H1 (cell line): ENCODE results near the gene CUTC. TPM values are rescaled to one million over a fixed set of nuclear protein-coding genes. Genes with fewer than 3 reads are reported as not detected.

Experiments used
- CTCF ChIA-PET: fragments of 300-600 bp; sonication (Branson Sonifier 250); formaldehyde crosslinking; loops from one replicate; lab custom pipeline; 2021; ENCODE audit not compliant: partially characterized antibody; lab: Charles Lee
- POLR2A ChIA-PET: fragments of 300-600 bp; sonication (Branson Sonifier 250); formaldehyde crosslinking; loops from one replicate; lab custom pipeline; 2021; ENCODE audit warnings: inconsistent platforms; ENCODE audit not compliant: partially characterized antibody; lab: Charles Lee
- DNase-seq, 2 experiments: peaks; one replicate each; pipeline versions ENCODE4 v3.0.0 to v3.0.0-alpha.2; 2010 to 2022; ENCODE audit warnings: low spot score in 2 of 2, low read depth in 1 of 2, mixed read lengths in 1 of 2
- FAIRE-seq: peaks from 2 replicates; lab custom pipeline; 2011; peaks lifted over from hg19 to GRCh38; lab: Jason Lieb, UNC
- H2AFZ ChIP-seq: 2 replicates; pipeline ENCODE4 v1.8.1; 2012; ENCODE audit warnings: low read length, inconsistent platforms
- H2AK5ac ChIP-seq: 2 replicates; pipeline ENCODE4 v1.6.1; 2013; ENCODE audit warnings: low read depth, low read length
- H2BK120ac ChIP-seq: replicated peaks from 2 replicates; pipeline ENCODE3; 2013; ENCODE audit warnings: low read depth, low read length, inconsistent platforms
- H2BK12ac ChIP-seq: 2 replicates; pipeline ENCODE4 v1.6.1; 2013; ENCODE audit warnings: low read depth, low read length
- H2BK15ac ChIP-seq: 2 replicates; pipeline ENCODE4 v1.6.1; 2013; ENCODE audit warnings: low read length
- H2BK20ac ChIP-seq: 2 replicates; pipeline ENCODE4 v1.6.1; 2013; ENCODE audit warnings: low read length
- H2BK5ac ChIP-seq: 2 replicates; pipeline ENCODE4 v1.6.1; 2013; ENCODE audit warnings: low read depth, low read length
- H3K14ac ChIP-seq: 2 replicates; pipeline ENCODE4 v1.6.1; 2013; ENCODE audit warnings: inconsistent platforms; ENCODE audit not compliant: insufficient read length
- H3K18ac ChIP-seq: 2 replicates; pipeline ENCODE4 v1.6.1; 2013; ENCODE audit warnings: low read length; ENCODE audit errors: extremely low read depth
- H3K23ac ChIP-seq: 2 replicates; pipeline ENCODE4 v1.6.1; 2013; ENCODE audit warnings: inconsistent platforms; ENCODE audit not compliant: insufficient read length
- H3K23me2 ChIP-seq: 2 replicates; pipeline ENCODE4 v1.6.1; 2013; ENCODE audit warnings: low read depth, low read length
- H3K27ac ChIP-seq: 2 replicates; pipeline ENCODE4 v1.6.1; 2011; ENCODE audit warnings: low read depth, low read length, inconsistent platforms
- H3K27me3 ChIP-seq, 4 experiments: replicated peaks in 1 of 4; 1 replicate in 1 of 4; 2 replicates in 3 of 4; pipeline versions ENCODE4 v1.6.1 to v1.8.1; 2011 to 2013; ENCODE audit warnings: low read length in 3 of 4, mild to moderate bottlenecking in 3 of 4, inconsistent platforms in 2 of 4, mixed read lengths in 2 of 4, moderate library complexity in 1 of 4; ENCODE audit not compliant: control insufficient read depth in 3 of 4, insufficient read depth in 3 of 4; ENCODE audit errors: extremely low read depth in 1 of 4
- H3K36me3 ChIP-seq, 4 experiments: 2 replicates each; pipeline versions ENCODE4 v1.6.1 to v1.8.1; 2011 to 2013; ENCODE audit warnings: mild to moderate bottlenecking in 4 of 4, low read length in 3 of 4, moderate library complexity in 2 of 4, control low read depth in 1 of 4, inconsistent platforms in 1 of 4; ENCODE audit not compliant: insufficient read depth in 4 of 4, control insufficient read depth in 2 of 4
- H3K4ac ChIP-seq: replicated peaks from 2 replicates; pipeline ENCODE3; 2013; ENCODE audit warnings: low read length, low read depth, mixed read lengths, inconsistent platforms; ENCODE audit not compliant: insufficient read length
- H3K4me1 ChIP-seq, 4 experiments: replicated peaks in 1 of 4; 1 replicate in 1 of 4; 2 replicates in 3 of 4; pipeline versions ENCODE4 v1.6.1 to v1.8.1; 2011 to 2013; ENCODE audit warnings: low read length in 3 of 4, inconsistent platforms in 2 of 4, mixed read lengths in 1 of 4; ENCODE audit not compliant: insufficient read depth in 4 of 4, control insufficient read depth in 3 of 4
- H3K4me2 ChIP-seq, 2 experiments: 2 replicates each; pipeline versions ENCODE4 v1.6.1 to v1.8.1; 2011 to 2013; ENCODE audit warnings: low read depth in 2 of 2, low read length in 2 of 2, control low read depth in 1 of 2, inconsistent platforms in 1 of 2, mild to moderate bottlenecking in 1 of 2; ENCODE audit not compliant: insufficient read depth in 1 of 2
- H3K4me3 ChIP-seq, 4 experiments: fragments of 200-600, 300-600 bp in 1 of 4; sonication (generic), shearing (Covaris generic), sonication (Bioruptor Twin) in 1 of 4; 2 replicates each; pipeline versions ENCODE4 v1.5.1 to v1.8.1; 2011 to 2016; ENCODE audit warnings: low read length in 4 of 4, low read depth in 3 of 4, control low read depth in 2 of 4, inconsistent platforms in 2 of 4, mild to moderate bottlenecking in 2 of 4, mixed read lengths in 1 of 4, moderate library complexity in 1 of 4; ENCODE audit not compliant: insufficient read depth in 2 of 4; ENCODE audit errors: extremely low read depth in 1 of 4
- H3K56ac ChIP-seq: replicated peaks from 2 replicates; pipeline ENCODE3; 2013; ENCODE audit warnings: low read depth, mild to moderate bottlenecking, mixed read lengths, low read length, inconsistent platforms; ENCODE audit not compliant: insufficient read length
- H3K79me1 ChIP-seq: 2 replicates; pipeline ENCODE4 v1.6.1; 2013; ENCODE audit warnings: low read depth, low read length, control low read depth
- H3K79me2 ChIP-seq, 2 experiments: 2 replicates each; pipeline versions ENCODE4 v1.6.1 to v1.8.1; 2012 to 2013; ENCODE audit warnings: low read length in 2 of 2, mild to moderate bottlenecking in 2 of 2, inconsistent platforms in 1 of 2; ENCODE audit not compliant: insufficient read depth in 2 of 2, control insufficient read depth in 1 of 2
- H3K9ac ChIP-seq, 4 experiments: replicated peaks in 1 of 4; 1 replicate in 1 of 4; 2 replicates in 3 of 4; pipeline versions ENCODE4 v1.6.1 to v1.8.1; 2011 to 2013; ENCODE audit warnings: low read depth in 3 of 4, low read length in 3 of 4, control low read depth in 2 of 4, mild to moderate bottlenecking in 2 of 4, moderate library complexity in 2 of 4, inconsistent platforms in 1 of 4; ENCODE audit errors: extremely low read depth in 1 of 4
- H3K9me3 ChIP-seq, 2 experiments: 2 replicates each; pipeline versions ENCODE4 v1.6.1 to v1.8.1; 2012 to 2013; ENCODE audit warnings: mild to moderate bottlenecking in 2 of 2, moderate library complexity in 2 of 2, control low read depth in 1 of 2, inconsistent platforms in 1 of 2, low read depth in 1 of 2, low read length in 1 of 2, mixed read lengths in 1 of 2; ENCODE audit not compliant: insufficient read depth in 2 of 2
- H4K20me1 ChIP-seq, 2 experiments: replicated peaks in 1 of 2; 2 replicates each; pipeline versions ENCODE3 to v1.8.1; 2011 to 2013; ENCODE audit warnings: inconsistent platforms in 2 of 2, low read length in 2 of 2, mild to moderate bottlenecking in 1 of 2; ENCODE audit not compliant: insufficient read depth in 2 of 2, control insufficient read depth in 1 of 2
- H4K5ac ChIP-seq: 2 replicates; pipeline ENCODE4 v1.6.1; 2013; ENCODE audit warnings: low read length, low read depth, mixed read lengths, inconsistent platforms; ENCODE audit not compliant: insufficient read length
- H4K8ac ChIP-seq: 2 replicates; pipeline ENCODE4 v1.8.0; 2013; ENCODE audit warnings: mild to moderate bottlenecking, moderate library complexity, low read length, inconsistent platforms; ENCODE audit not compliant: insufficient read depth; ENCODE audit errors: extremely low read depth
- H4K91ac ChIP-seq: replicated peaks from 2 replicates; pipeline ENCODE3; 2013; ENCODE audit warnings: low read length, mixed read lengths, inconsistent platforms; ENCODE audit not compliant: insufficient read length
- ASH2L ChIP-seq: fragments of 200-600, 300-600 bp; sonication (generic); IDR thresholded peaks from one replicate; pipeline ENCODE4 v1.7.1; 2017; ENCODE audit warnings: low read length
- CHD2 ChIP-seq: IDR thresholded peaks from 2 replicates; pipeline ENCODE4 v1.6.1; 2012; ENCODE audit warnings: low read length, improper control_type of control experiment
- CREB1 ChIP-seq: IDR thresholded peaks from 2 replicates; pipeline ENCODE4 v1.6.1; 2012; ENCODE audit warnings: inconsistent platforms
- EP300 ChIP-seq, 2 experiments: IDR thresholded peaks; 1 replicate in 1 of 2; 2 replicates in 1 of 2; pipeline ENCODE4 v1.6.1; 2011 to 2012; ENCODE audit warnings: low read depth in 2 of 2, low read length in 2 of 2, mild to moderate bottlenecking in 2 of 2, borderline replicate concordance in 1 of 2, inconsistent platforms in 1 of 2, moderate library complexity in 1 of 2
- HDAC2 ChIP-seq, 2 experiments: fragments of 300-600 bp in 1 of 2; sonication (generic) in 1 of 2; IDR thresholded peaks; 2 replicates each; pipeline ENCODE4 v1.6.1; 2011 to 2012; ENCODE audit warnings: low read depth in 2 of 2, low read length in 2 of 2, mild to moderate bottlenecking in 2 of 2, moderate library complexity in 2 of 2, borderline replicate concordance in 1 of 2, inconsistent platforms in 1 of 2
- KDM5A ChIP-seq: fragments of 200-600 bp; IDR thresholded peaks from 2 replicates; pipeline ENCODE4 v1.7.1; 2012; ENCODE audit warnings: mild to moderate bottlenecking, low read length, inconsistent platforms, mixed read lengths
- RXRA ChIP-seq: IDR thresholded peaks from 2 replicates; pipeline ENCODE4 v1.6.1; 2011; ENCODE audit warnings: low read depth, mild to moderate bottlenecking, low read length, moderate library complexity; ENCODE audit not compliant: insufficient read depth
- SIX5 ChIP-seq: IDR thresholded peaks from 2 replicates; pipeline ENCODE4 v1.6.1; 2011; ENCODE audit warnings: mild to moderate bottlenecking, low read depth, low read length
- TBP ChIP-seq: IDR thresholded peaks from 2 replicates; pipeline ENCODE4 v1.6.1; 2011; ENCODE audit warnings: low read depth, low read length, improper control_type of control experiment
- TCF12 ChIP-seq: IDR thresholded peaks from 2 replicates; pipeline ENCODE4 v1.6.1; 2011; ENCODE audit warnings: low read depth, mild to moderate bottlenecking, low read length
- TEAD4 ChIP-seq: IDR thresholded peaks from 2 replicates; pipeline ENCODE4 v1.6.1; 2012; ENCODE audit warnings: low read depth, low read length, inconsistent platforms, mixed read lengths
- YY1 ChIP-seq: IDR thresholded peaks from 2 replicates; pipeline ENCODE4 v1.6.1; 2011; ENCODE audit warnings: low read depth, mild to moderate bottlenecking, low read length
- WGBS, 2 experiments: shearing (Covaris generic) in 1 of 2; methylation state at CpG; one replicate each; pipeline versions ENCODE4 v1.1.6 to v1.1.7; 2013 to 2015; ENCODE audit warnings: low lambda C conversion rate in 2 of 2, mixed read lengths in 2 of 2, inconsistent platforms in 1 of 2, low coverage in 1 of 2, missing lambda C conversion rate in 1 of 2; ENCODE audit not compliant: insufficient replicate concordance in 2 of 2, insufficient coverage in 1 of 2, insufficient read length in 1 of 2; ENCODE audit errors: extremely low coverage in 1 of 2, missing lambda C conversion rate in 1 of 2; 5-methylcytosine and 5-hydroxymethylcytosine counted together
- polyA plus RNA-seq, 7 experiments: library from polyadenylated mRNA; depleted of rRNA in 3 of 7; stranded (reverse) in 5 of 7; unstranded in 2 of 7; fragments of >200 nt in 5 of 7; fragments of 200-250 nt in 2 of 7; gene quantifications; 1 replicate in 5 of 7; 2 replicates in 1 of 7; 4 replicates in 1 of 7; pipeline versions ENCODE4 v1.2.1 to v1.2.3, GENCODE V29; 2011 to 2013; ENCODE audit warnings: missing spikeins in 2 of 7, mixed read lengths in 2 of 7
- total RNA-seq: library from RNA; stranded (reverse); fragmentation: NEBNext Ultra II Directional; extraction: Animal tissue kit (Norgen Biotek cat#: 25700); gene quantifications from 2 replicates; pipeline ENCODE4 v1.2.1, GENCODE V29; 2021
- TF ChIP-seq, protein P1 (sequence below): IDR thresholded peaks from 2 replicates; pipeline ENCODE4 v1.6.1; 2012; ENCODE audit warnings: inconsistent platforms
- TF ChIP-seq, protein P2 (sequence below): IDR thresholded peaks from 2 replicates; pipeline ENCODE4 v1.6.1; 2011; ENCODE audit warnings: low read depth, mild to moderate bottlenecking, low read length; ENCODE audit not compliant: insufficient read depth

The CUTC gene
- total and polyA plus RNA-seq, 2 of the 8 experiments (the other 6 are each of a cell fraction or from before 2014, with no cell fraction given), result 25.3 to 25.6 TPM

DNA sequence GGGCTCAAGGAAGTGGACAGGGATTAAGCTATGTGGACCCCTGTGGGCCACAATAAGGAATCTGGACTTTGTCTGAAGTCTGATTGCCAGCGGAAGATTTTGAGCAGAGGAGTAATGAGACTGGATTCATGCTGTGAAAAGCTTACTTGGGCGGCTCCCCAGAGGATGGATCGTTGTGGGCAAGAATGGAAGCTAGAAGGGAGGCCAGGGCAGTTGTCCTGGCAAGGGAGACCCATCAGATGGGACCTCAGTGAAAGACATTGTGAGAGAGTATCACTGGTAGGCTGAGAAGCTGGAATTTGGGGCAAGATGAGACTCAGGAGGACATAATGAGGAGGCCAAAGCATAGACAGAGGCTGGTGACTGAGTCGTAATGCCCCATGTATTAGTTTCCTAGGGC lies 66.0 kb downstream of the CUTC start:
- ChIA-PET POLR2A (interaction anchor here (1.2 kb wide), 1 partner anchor 9 kb away, joined by 3 read pairs; no protein-coding TSS in a partner anchor), CTCF (interaction anchor here (0.6 to 3.3 kb wide), 7 partner anchors 9 to 58 kb away, joined by 3 to 11 read pairs (median 3); no protein-coding TSS in a partner anchor)
- Histone ChIP-seq H3K4ac (no peak overlapping the region), H4K8ac (no peak overlapping the region), H3K9me3 (no peaks in the 10 kb centered on the region), H3K9ac (no peak overlapping the region), H3K36me3 (no peaks in the 10 kb centered on the region), H3K4me2 (no peak overlapping the region), H4K91ac (no peak overlapping the region), H2BK20ac (no peak overlapping the region), H3K23ac (no peak overlapping the region), H3K56ac (no peak overlapping the region), H3K4me1 (no peaks in the 10 kb centered on the region), H2BK15ac (no peak overlapping the region), H3K4me3 (no peak overlapping the region), H2BK12ac (no peak overlapping the region), H3K23me2 (no peaks in the 10 kb centered on the region), H3K79me2 (no peaks in the 10 kb centered on the region), H3K18ac (no peak overlapping the region), H3K27me3 (no peaks in the 10 kb centered on the region), H3K27ac (no peak overlapping the region), H3K79me1 (no peaks in the 10 kb centered on the region), H3K14ac (no peak overlapping the region), H2AK5ac (no peak overlapping the region), H2AFZ (no peak overlapping the region), H2BK5ac (no peak overlapping the region), H4K20me1 (no peaks in the 10 kb centered on the region), H2BK120ac (no peak overlapping the region), H4K5ac (no peak overlapping the region)
- DNase-seq (no peak), FAIRE-seq (no peak)
- whole genome bisulfite sequencing, 2 experiments, result 96% methylated on average over 4 of the region's 4 CpGs; no CpG with 5 or more reads in 1 of the 2 experiments
- no peak for TF ChIP-seq CREB1
- TF ChIP-seq CHD2, result no peak
- TF ChIP-seq RXRA, result no peak
- no peak for TF ChIP-seq SIX5
- TF ChIP-seq TEAD4, result no peak
- no peak for TF ChIP-seq TCF12
- TF ChIP-seq YY1, result no peak
- TF ChIP-seq KDM5A, result no peak
- TF ChIP-seq HDAC2 (IDR thresholded peaks at IDR 0.05; ENCODE audit: borderline replicate concordance in 1 of 2, low read depth in 2 of 2, low read length in 2 of 2), result no peak
- no peak for TF ChIP-seq TBP
- TF ChIP-seq ASH2L, result no peak
- TF ChIP-seq, protein P1, sequence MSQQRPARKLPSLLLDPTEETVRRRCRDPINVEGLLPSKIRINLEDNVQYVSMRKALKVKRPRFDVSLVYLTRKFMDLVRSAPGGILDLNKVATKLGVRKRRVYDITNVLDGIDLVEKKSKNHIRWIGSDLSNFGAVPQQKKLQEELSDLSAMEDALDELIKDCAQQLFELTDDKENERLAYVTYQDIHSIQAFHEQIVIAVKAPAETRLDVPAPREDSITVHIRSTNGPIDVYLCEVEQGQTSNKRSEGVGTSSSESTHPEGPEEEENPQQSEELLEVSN, result no peak
- TF ChIP-seq, protein P2, sequence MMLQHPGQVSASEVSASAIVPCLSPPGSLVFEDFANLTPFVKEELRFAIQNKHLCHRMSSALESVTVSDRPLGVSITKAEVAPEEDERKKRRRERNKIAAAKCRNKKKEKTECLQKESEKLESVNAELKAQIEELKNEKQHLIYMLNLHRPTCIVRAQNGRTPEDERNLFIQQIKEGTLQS, result no peak
- no peak for TF ChIP-seq EP300 (IDR thresholded peaks at IDR 0.05; ENCODE audit: borderline replicate concordance in 1 of 2, low read depth in 2 of 2, low read length in 2 of 2)
